ENCODE results near the gene C5AR2. TPM values are rescaled to one million over a fixed set of nuclear protein-coding genes. Genes with fewer than 3 reads are reported as not detected.
A peak's percentile ranks its signal among the peaks of the same experiment; 100 is the strongest.

Gene C5AR2
- polyA plus RNA-seq, 1 experiment: not detected

- ChIA-PET POLR2A (interaction anchor here (0.6 to 1.0 kb wide), 2 partner anchors 61 to 114 kb away, joined by 3 read pairs; partner anchors contain the start of gene C5AR1), CTCF (interaction anchor here (0.7 to 4.4 kb wide), 4 partner anchors 12 to 22 kb away, joined by 3 to 28 read pairs (median 10); partner anchors contain the start of gene DHX34)
- no peaks in the 10 kb centered on the region for H3K27me3 ChIP-seq (ENCODE audit: control insufficient read depth, insufficient read depth, low read length)
- TF ChIP-seq CTCF (IDR thresholded peaks at IDR 0.05; ENCODE audit: low read depth, low read length): no peak
- no peak overlapping the region for H3K4me3 ChIP-seq (ENCODE audit: low read depth, low read length)
- H3K27ac ChIP-seq (ENCODE audit: low read depth, low read length): peak overlapping the region; percentile 52
- peak; percentile 23 for DNase-seq (ENCODE audit: low read depth, low spot score)
- H3K9me3 ChIP-seq (ENCODE audit: control insufficient read depth, insufficient read depth, low read length): no peaks in the 10 kb centered on the region
These were observed 38.2 kb downstream of the C5AR2 start for GRCh38 chr19:47370045-47370611.

- no peak for DNase-seq (ENCODE audit: low read depth, low spot score)
- TF ChIP-seq CTCF (IDR thresholded peaks at IDR 0.05; ENCODE audit: low read depth, low read length): no peak
- Histone ChIP-seq H3K27ac (ENCODE audit: low read depth, low read length) (no peak overlapping the region), H3K27me3 (ENCODE audit: control insufficient read depth, insufficient read depth, low read length) (no peaks in the 10 kb centered on the region), H3K4me3 (ENCODE audit: low read depth, low read length) (no peak overlapping the region), H3K9me3 (ENCODE audit: control insufficient read depth, insufficient read depth, low read length) (no peaks in the 10 kb centered on the region)
- ChIA-PET CTCF (interaction anchor here (3.8 to 4.4 kb wide), 2 partner anchors 21 to 22 kb away, joined by 17 to 28 read pairs; partner anchors contain the start of gene DHX34), POLR2A (interaction anchor here (0.6 kb wide), 1 partner anchor 22 kb away, joined by 3 read pairs; the partner anchor contains the start of gene DHX34)
These were observed 39.3 kb downstream of the C5AR2 start for GRCh38 chr19:47371261-47371660.

DNA sequence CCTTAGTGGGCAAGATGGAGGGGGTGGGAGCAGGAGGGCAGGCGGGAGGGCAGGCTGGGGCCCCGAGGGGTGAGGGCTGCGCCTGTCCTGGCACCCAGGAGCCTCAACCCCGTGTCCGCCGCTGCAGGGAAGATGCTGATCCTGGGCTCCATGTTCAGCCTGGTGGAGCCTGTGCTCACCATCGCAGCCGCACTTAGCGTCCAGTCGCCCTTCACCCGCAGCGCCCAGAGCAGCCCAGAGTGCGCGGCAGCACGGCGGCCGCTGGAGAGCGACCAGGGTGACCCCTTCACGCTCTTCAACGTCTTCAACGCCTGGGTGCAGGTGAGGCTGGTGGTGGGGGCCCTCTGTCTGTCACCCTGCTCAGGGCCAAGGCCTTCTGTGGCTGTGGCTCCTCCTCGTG lies 40.6 kb downstream of the C5AR2 start:
- POLR2A ChIA-PET: no interaction called here
- no peak for TF ChIP-seq CTCF (IDR thresholded peaks at IDR 0.05; ENCODE audit: low read depth, low read length)
- CTCF ChIA-PET: interaction anchor here (3.8 to 4.4 kb wide), 2 partner anchors 19 to 23 kb away, joined by 17 to 28 read pairs; partner anchors contain the start of gene DHX34
- no peak for DNase-seq (ENCODE audit: low read depth, low spot score)
- Histone ChIP-seq H3K4me3 (ENCODE audit: low read depth, low read length) (no peak overlapping the region), H3K27ac (ENCODE audit: low read depth, low read length) (no peak overlapping the region), H3K9me3 (ENCODE audit: control insufficient read depth, insufficient read depth, low read length) (no peaks in the 10 kb centered on the region), H3K27me3 (ENCODE audit: control insufficient read depth, insufficient read depth, low read length) (no peaks in the 10 kb centered on the region)

DNA sequence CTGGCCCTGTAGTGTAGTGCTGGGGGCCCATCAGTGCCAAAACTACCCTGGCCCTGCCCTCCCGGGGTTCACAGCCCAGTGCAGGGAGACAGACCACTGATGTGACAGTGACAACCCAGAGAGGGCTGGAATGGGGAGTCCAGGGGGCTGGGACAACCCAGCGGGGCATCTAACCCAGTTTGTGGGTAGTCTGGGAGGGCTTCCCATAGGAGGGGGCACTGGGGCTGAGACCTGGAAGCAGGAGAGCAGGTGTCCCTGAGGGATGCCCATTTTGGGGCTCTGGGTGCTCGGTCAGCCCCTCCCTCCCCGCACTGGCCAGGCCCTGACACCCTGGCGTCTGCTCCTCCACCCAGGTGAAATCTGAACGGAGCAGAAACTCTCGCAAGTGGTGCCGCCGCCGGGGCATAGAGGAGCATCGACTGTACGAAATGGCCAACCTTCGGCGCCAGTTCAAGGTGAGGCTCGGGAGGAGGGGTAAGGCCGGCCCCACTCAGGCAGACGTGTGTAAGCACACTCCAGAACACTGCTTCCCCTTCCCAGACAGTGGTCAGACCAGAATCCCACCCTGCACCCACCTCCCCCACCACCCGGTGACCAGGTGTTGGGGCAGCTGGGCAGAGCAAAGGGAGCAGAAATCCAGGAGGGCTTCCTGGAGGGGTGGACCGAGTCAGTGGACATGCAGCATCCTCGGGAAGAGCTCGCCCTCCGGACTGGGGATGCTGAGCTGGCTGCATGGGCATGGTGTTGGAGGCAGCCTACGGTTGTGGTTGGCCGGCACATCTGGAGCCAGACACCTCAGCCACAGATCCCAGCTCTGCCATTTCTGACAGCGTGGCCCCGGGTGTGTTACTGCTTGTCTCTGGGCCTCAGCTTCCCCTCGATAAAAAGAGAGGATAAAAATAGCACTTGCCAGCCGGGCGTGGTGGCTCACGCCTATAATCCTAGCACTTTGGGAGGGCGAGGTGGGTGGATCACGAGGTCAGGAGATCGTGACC lies 41.6 kb downstream of the C5AR2 start:
- Histone ChIP-seq H3K27me3 (ENCODE audit: control insufficient read depth, insufficient read depth, low read length) (no peaks in the 10 kb centered on the region), H3K4me3 (ENCODE audit: low read depth, low read length) (no peak overlapping the region), H3K27ac (ENCODE audit: low read depth, low read length) (no peak overlapping the region), H3K9me3 (ENCODE audit: control insufficient read depth, insufficient read depth, low read length) (no peaks in the 10 kb centered on the region)
- no peak for DNase-seq (ENCODE audit: low read depth, low spot score)
- TF ChIP-seq CTCF (IDR thresholded peaks at IDR 0.05; ENCODE audit: low read depth, low read length): no peak
- POLR2A ChIA-PET: no interaction called here
- CTCF ChIA-PET: interaction anchor here (1.6 kb wide), 1 partner anchor 25 kb away, joined by 10 read pairs; the partner anchor contains the start of gene DHX34
